IMR-90 (cell line): ENCODE results near the gene STX7. TPM values are rescaled to one million over a fixed set of nuclear protein-coding genes. Genes with fewer than 3 reads are reported as not detected.

Source experiments
- ATAC-seq: fragments of 200-7000 bp; cut with Tn5 transposase; 2 replicates; pipeline ENCODE4 v1.9.1; 2020; ENCODE audit warnings: low read depth, mild to moderate bottlenecking, moderate library complexity
- BruUV-seq: library from RNA; stranded (reverse); fragments of 400-500 nt; replicated peaks from 2 replicates; lab custom pipeline; 2021; lab: Mats Ljungman, UMichigan
- CTCF ChIA-PET: fragments of 300-600 bp; formaldehyde crosslinking; extraction: SDS; loops from one replicate; lab custom pipeline; 2021; ENCODE audit warnings: antibody characterized with exemption; lab: Yijun Ruan, JAX
- POLR2A ChIA-PET: fragments of 300-600 bp; sonication (Branson Sonifier 250); formaldehyde crosslinking; loops from one replicate; lab custom pipeline; 2022; ENCODE audit warnings: antibody characterized with exemption; ENCODE audit not compliant: unreplicated experiment; lab: Charles Lee
- DNase-seq: peaks from one replicate; pipeline ENCODE4 v3.0.0; 2013
- H2AFZ ChIP-seq: replicated peaks from 2 replicates; pipeline ENCODE3; 2013; ENCODE audit warnings: low read length, mild to moderate bottlenecking; ENCODE audit not compliant: poor library complexity
- H2AK5ac ChIP-seq: 2 replicates; pipeline ENCODE4 v1.6.1; 2013; ENCODE audit warnings: low read depth, low read length, inconsistent platforms
- H2AK9ac ChIP-seq: replicated peaks from 2 replicates; pipeline ENCODE3; 2013; ENCODE audit warnings: mild to moderate bottlenecking, low read depth, low read length, moderate library complexity; ENCODE audit not compliant: poor library complexity
- H2BK120ac ChIP-seq: 2 replicates; pipeline ENCODE4 v1.6.1; 2013; ENCODE audit warnings: low read depth, low read length, inconsistent platforms
- H2BK15ac ChIP-seq: 3 replicates; pipeline ENCODE4 v1.6.1; 2013; ENCODE audit warnings: low read depth, low read length, inconsistent platforms
- H2BK20ac ChIP-seq: 2 replicates; pipeline ENCODE4 v1.6.1; 2013; ENCODE audit warnings: low read depth, mild to moderate bottlenecking, inconsistent platforms, low read length, moderate library complexity
- H2BK5ac ChIP-seq: 2 replicates; pipeline ENCODE4 v1.6.1; 2013; ENCODE audit warnings: mild to moderate bottlenecking, low read depth, low read length, inconsistent platforms; ENCODE audit not compliant: poor library complexity, severe bottlenecking
- H3K14ac ChIP-seq: replicated peaks from 2 replicates; pipeline ENCODE4 v1.6.1; 2013; ENCODE audit warnings: low read depth, low read length, inconsistent platforms
- H3K18ac ChIP-seq: 2 replicates; pipeline ENCODE4 v1.6.1; 2013; ENCODE audit warnings: low read depth, low read length, control low read depth
- H3K23ac ChIP-seq: 2 replicates; pipeline ENCODE4 v1.6.1; 2013; ENCODE audit warnings: low read depth, low read length, inconsistent platforms
- H3K27ac ChIP-seq: 2 replicates; pipeline ENCODE4 v1.5.1; 2013; ENCODE audit warnings: mild to moderate bottlenecking, control low read depth, low read length; ENCODE audit not compliant: insufficient read depth
- H3K27me3 ChIP-seq: 2 replicates; pipeline ENCODE4 v1.6.1; 2013; ENCODE audit warnings: low read length; ENCODE audit not compliant: control insufficient read depth, insufficient read depth
- H3K36me3 ChIP-seq: 2 replicates; pipeline ENCODE4 v1.6.1; 2013; ENCODE audit warnings: low read length, mixed read lengths; ENCODE audit not compliant: control insufficient read depth, insufficient read depth
- H3K4ac ChIP-seq: 2 replicates; pipeline ENCODE4 v1.6.1; 2013; ENCODE audit warnings: low read depth, low read length, inconsistent platforms
- H3K4me1 ChIP-seq: 2 replicates; pipeline ENCODE4 v1.6.1; 2013; ENCODE audit warnings: low read length, mixed read lengths; ENCODE audit not compliant: control insufficient read depth, insufficient read depth
- H3K4me2 ChIP-seq: 2 replicates; pipeline ENCODE4 v1.6.1; 2013; ENCODE audit warnings: low read depth, mild to moderate bottlenecking, control low read depth, low read length, moderate library complexity
- H3K4me3 ChIP-seq: 2 replicates; pipeline ENCODE4 v1.5.1; 2013; ENCODE audit warnings: low read depth, mild to moderate bottlenecking, control low read depth, low read length, moderate library complexity; ENCODE audit not compliant: insufficient read depth
- H3K56ac ChIP-seq: 2 replicates; pipeline ENCODE4 v1.6.1; 2013; ENCODE audit warnings: low read length, inconsistent platforms; ENCODE audit not compliant: insufficient read depth; ENCODE audit errors: extremely low read depth
- H3K79me1 ChIP-seq, 2 experiments: 2 replicates each; pipeline ENCODE4 v1.6.1; 2013; ENCODE audit warnings: low read length in 2 of 2, inconsistent platforms in 1 of 2, low read depth in 1 of 2
- H3K9ac ChIP-seq: 2 replicates; pipeline ENCODE4 v1.6.1; 2013; ENCODE audit warnings: low read depth, low read length, control low read depth
- H3K9me1 ChIP-seq: 2 replicates; pipeline ENCODE4 v1.6.1; 2013; ENCODE audit warnings: low read length, inconsistent platforms; ENCODE audit not compliant: insufficient read depth
- H3K9me3 ChIP-seq: 2 replicates; pipeline ENCODE4 v1.6.1; 2013; ENCODE audit warnings: low read length; ENCODE audit not compliant: control insufficient read depth, insufficient read depth
- H4K20me1 ChIP-seq: 2 replicates; pipeline ENCODE4 v1.6.1; 2013; ENCODE audit warnings: low read length, inconsistent platforms; ENCODE audit not compliant: insufficient read depth
- H4K5ac ChIP-seq: 2 replicates; pipeline ENCODE4 v1.6.1; 2013; ENCODE audit warnings: mild to moderate bottlenecking, low read depth, low read length, control low read depth
- H4K8ac ChIP-seq, 2 experiments: 2 replicates each; pipeline ENCODE4 v1.6.1; 2013; ENCODE audit warnings: low read depth in 2 of 2, low read length in 2 of 2, control low read depth in 1 of 2, inconsistent platforms in 1 of 2
- H4K91ac ChIP-seq: 2 replicates; pipeline ENCODE4 v1.6.1; 2013; ENCODE audit warnings: low read depth, low read length, inconsistent platforms; ENCODE audit not compliant: insufficient read depth
- CEBPB ChIP-seq: IDR thresholded peaks from 2 replicates; pipeline ENCODE4 v1.6.1; 2012; ENCODE audit warnings: low read depth, low read length, improper control_type of control experiment
- CHD1 ChIP-seq: IDR thresholded peaks from 2 replicates; pipeline ENCODE4 v1.6.1; 2012; ENCODE audit warnings: low read depth, low read length, improper control_type of control experiment
- MAZ ChIP-seq: IDR thresholded peaks from 2 replicates; pipeline ENCODE4 v1.6.1; 2012; ENCODE audit warnings: low read depth, mild to moderate bottlenecking, low read length, improper control_type of control experiment, moderate library complexity, borderline replicate concordance
- MXI1 ChIP-seq: IDR thresholded peaks from 2 replicates; pipeline ENCODE4 v1.6.1; 2012; ENCODE audit warnings: low read depth, mild to moderate bottlenecking, low read length, moderate library complexity, borderline replicate concordance
- POLR2A ChIP-seq: IDR thresholded peaks from 2 replicates; pipeline ENCODE4 v1.6.1; 2012; ENCODE audit warnings: mild to moderate bottlenecking, low read depth, low read length
- USF2 ChIP-seq: fragments of 150-350 bp; IDR thresholded peaks from 2 replicates; pipeline ENCODE4 v1.6.1; 2017; ENCODE audit warnings: mild to moderate bottlenecking, antibody characterized with exemption, low read length, low read depth
- WGBS, 2 experiments: methylation state at CpG; one replicate each; pipeline versions ENCODE4 v1.1.5 to v1.1.7; 2013; ENCODE audit warnings: missing lambda C conversion rate in 2 of 2; ENCODE audit not compliant: insufficient read length in 1 of 2; ENCODE audit errors: extremely low coverage in 2 of 2; 5-methylcytosine and 5-hydroxymethylcytosine counted together
- dilution Hi-C: fragments of 300-500 bp; cut with HindIII; formaldehyde crosslinking; loops from one replicate; pipeline ENCODE4 v1.14.3; 2018; ENCODE audit warnings: low sequenced_read_pairs; ENCODE audit not compliant: unreplicated experiment
- in situ Hi-C: fragments of 300-500 bp; cut with MboI; formaldehyde crosslinking; loops from 3 replicates; pipeline ENCODE4 v1.14.3; 2019; ENCODE audit warnings: low sequenced_read_pairs, inconsistent platforms, mixed read lengths
- intact Hi-C: fragments of 100-400 bp; cut with micrococcal nuclease; formaldehyde crosslinking; loops from 2 replicates; pipeline ENCODE4 v1.10.0; 2022
- polyA plus RNA-seq, 3 experiments: library from polyadenylated mRNA; depleted of rRNA; stranded (reverse); fragments of >200 nt; gene quantifications; 2 replicates each; pipeline ENCODE4 v1.2.3, GENCODE V29; 2012; ENCODE audit warnings: low replicate concordance in 1 of 3
- total RNA-seq: library from RNA; depleted of rRNA; stranded (reverse); fragments of >200 nt; gene quantifications from 2 replicates; pipeline ENCODE4 v1.2.3, GENCODE V29; 2012

STX7 gene
- total and polyA plus RNA-seq, 2 of the 4 experiments (the other 2 are of a cell fraction): 16.5 to 35.1 TPM

GRCh38 chr6:132459605-132459952, 53.3 kb downstream of the STX7 start:
- intact Hi-C loops: no loop called here

More at GRCh38 chr6:132459605-132459952, 53.3 kb downstream of the STX7 start:
- no CpG with 5 or more reads among the region's 3 CpGs for WGBS, 2 experiments
- Histone ChIP-seq H2AK9ac (no peak overlapping the region), H3K4ac (no peak overlapping the region), H3K9me1 (peaks cover 3% of the 10 kb centered on the region), H3K18ac (no peak overlapping the region), H2AK5ac (no peak overlapping the region), H4K8ac (no peak overlapping the region), H3K9me3 (no peaks in the 10 kb centered on the region), H3K36me3 (peaks cover 22% of the 10 kb centered on the region), H2BK20ac (no peak overlapping the region), H3K4me1 (peaks cover 2% of the 10 kb centered on the region; the same call in 1 of the 2 replicates), H3K27ac (no peak overlapping the region), H3K9ac (no peak overlapping the region), H4K91ac (no peak overlapping the region), H3K4me3 (no peak overlapping the region), H3K4me2 (no peak overlapping the region), H4K5ac (no peak overlapping the region), H3K23ac (no peak overlapping the region), H4K20me1 (no peaks in the 10 kb centered on the region), H2AFZ (no peak overlapping the region), H3K14ac (no peak overlapping the region), H3K56ac (no peak overlapping the region), H2BK120ac (no peak overlapping the region), H2BK15ac (no peak overlapping the region), H2BK5ac (no peak overlapping the region), H3K27me3 (no peaks in the 10 kb centered on the region), H3K79me1 (peaks cover 0 to 3% of the 10 kb centered on the region in 2 experiments; a peak in 2 of 4 replicates)
- no peak for DNase-seq
- TF ChIP-seq USF2 (no peak), CEBPB (no peak), POLR2A (no peak), MXI1 (no peak), CHD1 (no peak), MAZ (no peak)
- no TSS peak for BruUV-seq
- no peak for ATAC-seq
- CTCF ChIA-PET: no interaction called here
- POLR2A ChIA-PET: no interaction called here
- in situ Hi-C loops (no loop called here), dilution Hi-C loops (no loop called here)
